Effector memory CD8-positive, alpha-beta T cell (primary cell): ENCODE results near the gene SUGCT.

Source experiments
- ATAC-seq: fragments of 150-1000 bp; cut with Tn5 transposase; replicated peaks from 2 replicates; pipeline ENCODE4 v1.10.0; 2021; ENCODE audit warnings: mild to moderate bottlenecking, moderate library complexity
- DNase-seq, 3 experiments: peaks; one replicate each; pipeline ENCODE4 v3.0.0; 2021
- H3K27ac Mint-ChIP-seq, 2 donors: one replicate each; pipeline ENCODE4 v1.8.0; 2022; ENCODE audit warnings: mild to moderate bottlenecking in 2 of 2, mixed read lengths in 2 of 2, moderate library complexity in 2 of 2
- H3K27me3 Mint-ChIP-seq, 2 donors: one replicate each; pipeline ENCODE4 v1.8.0; 2022; ENCODE audit warnings: mixed read lengths in 2 of 2
- H3K36me3 Mint-ChIP-seq: one replicate; pipeline ENCODE4 v1.8.0; 2022; ENCODE audit warnings: mild to moderate bottlenecking, moderate library complexity, mixed read lengths; ENCODE audit not compliant: insufficient read depth
- H3K4me1 Mint-ChIP-seq, 2 donors: one replicate each; pipeline ENCODE4 v1.8.0; 2022; ENCODE audit warnings: low read depth in 2 of 2, mixed read lengths in 2 of 2
- H3K4me3 Mint-ChIP-seq, 2 donors: one replicate each; pipeline ENCODE4 v1.8.0; 2022; ENCODE audit warnings: mild to moderate bottlenecking in 2 of 2, mixed read lengths in 2 of 2, moderate library complexity in 2 of 2
- H3K9me3 Mint-ChIP-seq, 2 donors: one replicate each; pipeline ENCODE4 v1.8.0; 2022; ENCODE audit warnings: mixed read lengths in 2 of 2

The SUGCT gene

GRCh38 chr7:40538281-40538680 lies 403.5 kb downstream of the SUGCT start:
- Mint-ChIP-seq H3K9me3 (peaks cover 8 to 19% of the 10 kb centered on the region in 2 donors), H3K36me3 (no peaks in the 10 kb centered on the region), H3K4me1 (no peaks in the 10 kb centered on the region), H3K27me3 (no peaks in the 10 kb centered on the region), H3K4me3 (no peak overlapping the region), H3K27ac (no peak overlapping the region)
- DNase-seq, result no peak
- ATAC-seq, result no peak

- Mint-ChIP-seq H3K9me3 (peaks cover 5 to 14% of the 10 kb centered on the region in 2 donors), H3K27me3 (no peaks in the 10 kb centered on the region), H3K4me3 (no peak overlapping the region), H3K27ac (no peak overlapping the region), H3K4me1 (no peaks in the 10 kb centered on the region), H3K36me3 (no peaks in the 10 kb centered on the region)
- DNase-seq (no peak), ATAC-seq (no peak)
Measured at GRCh38 chr7:40541336-40541735, 406.5 kb downstream of the SUGCT start.

- no peak for DNase-seq
- Mint-ChIP-seq H3K4me3 (no peak overlapping the region), H3K4me1 (no peaks in the 10 kb centered on the region), H3K27me3 (no peaks in the 10 kb centered on the region), H3K9me3 (peaks cover 5 to 14% of the 10 kb centered on the region in 2 donors), H3K36me3 (no peaks in the 10 kb centered on the region), H3K27ac (no peak overlapping the region)
- no peak for ATAC-seq
Measured at GRCh38 chr7:40542982-40543741, 408.4 kb downstream of the SUGCT start.

- Mint-ChIP-seq H3K9me3 (peaks cover 6 to 16% of the 10 kb centered on the region in 2 donors), H3K4me1 (no peaks in the 10 kb centered on the region), H3K36me3 (no peaks in the 10 kb centered on the region), H3K4me3 (no peak overlapping the region), H3K27ac (no peak overlapping the region), H3K27me3 (no peaks in the 10 kb centered on the region)
- DNase-seq (no peak), ATAC-seq (no peak)
Measured at GRCh38 chr7:40544221-40544723, 409.5 kb downstream of the SUGCT start.

GRCh38 chr7:40544871-40545303 lies 410.1 kb downstream of the SUGCT start:
- ATAC-seq, result no peak
- no peak for DNase-seq
- Mint-ChIP-seq H3K27ac (no peak overlapping the region), H3K36me3 (no peaks in the 10 kb centered on the region), H3K4me3 (no peak overlapping the region), H3K4me1 (no peaks in the 10 kb centered on the region), H3K27me3 (no peaks in the 10 kb centered on the region), H3K9me3 (peaks cover 6 to 16% of the 10 kb centered on the region in 2 donors)

GRCh38 chr7:40545739-40546138 lies 410.9 kb downstream of the SUGCT start:
- DNase-seq (no peak), ATAC-seq (no peak)
- Mint-ChIP-seq H3K27me3 (no peaks in the 10 kb centered on the region), H3K4me3 (no peak overlapping the region), H3K27ac (no peak overlapping the region), H3K4me1 (no peaks in the 10 kb centered on the region), H3K36me3 (no peaks in the 10 kb centered on the region), H3K9me3 (peaks cover 6 to 16% of the 10 kb centered on the region in 2 donors)

- Mint-ChIP-seq H3K4me1 (no peaks in the 10 kb centered on the region), H3K4me3 (no peak overlapping the region), H3K36me3 (no peaks in the 10 kb centered on the region), H3K9me3 (peaks cover 5 to 10% of the 10 kb centered on the region in 2 donors), H3K27me3 (no peaks in the 10 kb centered on the region), H3K27ac (no peak overlapping the region)
- DNase-seq, result no peak
- no peak for ATAC-seq
Measured at GRCh38 chr7:40546616-40547501, 412.1 kb downstream of the SUGCT start.

GRCh38 chr7:40549372-40550039 lies 414.7 kb downstream of the SUGCT start:
- DNase-seq (no peak), ATAC-seq (no peak)
- no peaks in the 10 kb centered on the region for H3K4me1 Mint-ChIP-seq
- H3K9me3 Mint-ChIP-seq, result peaks cover 6 to 8% of the 10 kb centered on the region in 2 donors
- H3K36me3 Mint-ChIP-seq, result no peaks in the 10 kb centered on the region
- H3K4me3 Mint-ChIP-seq, result no peak overlapping the region
- H3K27ac Mint-ChIP-seq, result no peak overlapping the region
- no peaks in the 10 kb centered on the region for H3K27me3 Mint-ChIP-seq

- H3K9me3 Mint-ChIP-seq, result peaks cover 6 to 21% of the 10 kb centered on the region in 2 donors
- no peak for ATAC-seq
- DNase-seq, result no peak
- H3K4me1 Mint-ChIP-seq, result no peaks in the 10 kb centered on the region
- H3K36me3 Mint-ChIP-seq, result no peaks in the 10 kb centered on the region
- no peak overlapping the region for H3K4me3 Mint-ChIP-seq
- no peak overlapping the region for H3K27ac Mint-ChIP-seq
- H3K27me3 Mint-ChIP-seq, result no peaks in the 10 kb centered on the region
Measured at GRCh38 chr7:40551685-40552576, 417.1 kb downstream of the SUGCT start.

GRCh38 chr7:40560672-40561071 lies 425.9 kb downstream of the SUGCT start:
- DNase-seq, result no peak
- Mint-ChIP-seq H3K4me3 (no peak overlapping the region), H3K36me3 (no peaks in the 10 kb centered on the region), H3K27me3 (no peaks in the 10 kb centered on the region), H3K4me1 (no peaks in the 10 kb centered on the region), H3K27ac (no peak overlapping the region), H3K9me3 (peaks cover 12 to 24% of the 10 kb centered on the region in 2 donors)
- ATAC-seq, result no peak

GRCh38 chr7:40566879-40567278 lies 432.1 kb downstream of the SUGCT start:
- Mint-ChIP-seq H3K4me1 (no peaks in the 10 kb centered on the region), H3K27me3 (no peaks in the 10 kb centered on the region), H3K27ac (no peak overlapping the region), H3K4me3 (no peak overlapping the region), H3K36me3 (no peaks in the 10 kb centered on the region), H3K9me3 (peaks cover 10 to 20% of the 10 kb centered on the region in 2 donors)
- DNase-seq, result no peak
- no peak for ATAC-seq

GRCh38 chr7:40569326-40569725 lies 434.5 kb downstream of the SUGCT start:
- H3K27ac Mint-ChIP-seq, result no peak overlapping the region

More at GRCh38 chr7:40569326-40569725, 434.5 kb downstream of the SUGCT start:
- H3K27me3 Mint-ChIP-seq, result no peaks in the 10 kb centered on the region
- H3K36me3 Mint-ChIP-seq, result no peaks in the 10 kb centered on the region
- no peak overlapping the region for H3K4me3 Mint-ChIP-seq
- H3K9me3 Mint-ChIP-seq, result peaks cover 7 to 13% of the 10 kb centered on the region in 2 donors
- ATAC-seq (no peak), DNase-seq (no peak)
- H3K4me1 Mint-ChIP-seq, result no peaks in the 10 kb centered on the region
